ENCODE data around the gene IL17B. TPM values are rescaled to one million over a fixed set of nuclear protein-coding genes. Genes with fewer than 3 reads are reported as not detected.

The IL17B gene
- total RNA-seq, 2 donors from 2014 or later: not detected

- Histone ChIP-seq H3K4me1 (ENCODE audit: control insufficient read depth, insufficient read depth, low read length) (peaks cover 9% of the 10 kb centered on the region), H3K27me3 (ENCODE audit: control insufficient read depth, insufficient read depth, low read length, poor library complexity, severe bottlenecking) (no peaks in the 10 kb centered on the region), H3K36me3 (ENCODE audit: control insufficient read depth, insufficient read depth, low read length) (no peaks in the 10 kb centered on the region), H3K4me3 (ENCODE audit: low read length) (no peak overlapping the region), H3K27ac (ENCODE audit: low read depth, low read length) (no peak overlapping the region), H3K9me3 (ENCODE audit: control insufficient read depth, low read length) (no peaks in the 10 kb centered on the region), H3K9ac (ENCODE audit: extremely low read depth, low read length, poor library complexity, severe bottlenecking) (no peak overlapping the region)
- Mint-ChIP-seq H3K4me1 (peaks cover 36% of the 10 kb centered on the region), H3K9me3 (no peaks in the 10 kb centered on the region), H3K4me3 (no peak overlapping the region), H3K27ac (no peak overlapping the region), H3K36me3 (ENCODE audit: low read depth) (no peaks in the 10 kb centered on the region), H3K27me3 (ENCODE audit: insufficient read depth) (no peaks in the 10 kb centered on the region)
- 93% methylated on average over 5 to 6 of the region's 6 CpGs for WGBS, 2 experiments (ENCODE audit: insufficient coverage in 1 of 2, insufficient read length in 1 of 2)
- peak; percentile 83 for DNase-seq
- TF ChIP-seq CTCF (conservative IDR thresholded peaks at IDR 0.05): no peak
Observed at GRCh38 chr5:149409268-149409948, 30.3 kb upstream of the IL17B start.

GRCh38 chr5:149408252-149409099 is 29.4 kb upstream of the IL17B start:
- H3K4me3 ChIP-seq (ENCODE audit: low read length): no peak overlapping the region

More at GRCh38 chr5:149408252-149409099, 29.4 kb upstream of the IL17B start:
- Mint-ChIP-seq H3K4me1 (peaks cover 42% of the 10 kb centered on the region), H3K9me3 (no peaks in the 10 kb centered on the region), H3K36me3 (ENCODE audit: low read depth) (no peaks in the 10 kb centered on the region), H3K27me3 (ENCODE audit: insufficient read depth) (no peaks in the 10 kb centered on the region), H3K27ac (no peak overlapping the region), H3K4me3 (no peak overlapping the region)
- Histone ChIP-seq H3K27ac (ENCODE audit: low read depth, low read length) (no peak overlapping the region), H3K9ac (ENCODE audit: extremely low read depth, low read length, poor library complexity, severe bottlenecking) (no peak overlapping the region), H3K4me1 (ENCODE audit: control insufficient read depth, insufficient read depth, low read length) (peaks cover 11% of the 10 kb centered on the region), H3K9me3 (ENCODE audit: control insufficient read depth, low read length) (no peaks in the 10 kb centered on the region), H3K36me3 (ENCODE audit: control insufficient read depth, insufficient read depth, low read length) (no peaks in the 10 kb centered on the region), H3K27me3 (ENCODE audit: control insufficient read depth, insufficient read depth, low read length, poor library complexity, severe bottlenecking) (no peaks in the 10 kb centered on the region)
- DNase-seq: no peak
- WGBS, 2 experiments (ENCODE audit: insufficient coverage in 1 of 2, insufficient read length in 1 of 2): 91 to 95% methylated on average over 9 to 12 of the region's 12 CpGs
- no peak for TF ChIP-seq CTCF (conservative IDR thresholded peaks at IDR 0.05)

Data from endodermal cell (in vitro differentiated cells).